HCT116 (cell line): Measurements from ENCODE around the gene STK32B. TPM values are rescaled to one million over a fixed set of nuclear protein-coding genes. Genes with fewer than 3 reads are reported as not detected.

Source experiments
- ATAC-seq: fragments of 200-7000 bp; cut with Tn5 transposase; 2 replicates; pipeline ENCODE4 v1.9.1; 2020; ENCODE audit warnings: mild to moderate bottlenecking, moderate library complexity
- BruUV-seq: library from RNA; stranded (reverse); fragments of 400-500 nt; replicated peaks from 2 replicates; lab custom pipeline; 2021; lab: Mats Ljungman, UMichigan
- CTCF ChIA-PET: fragments of 300-600 bp; sonication (Branson Sonifier 250); formaldehyde crosslinking; loops from one replicate; lab custom pipeline; 2021; ENCODE audit warnings: antibody characterized with exemption; lab: Charles Lee
- POLR2A ChIA-PET: fragments of 300-600, 350-600 bp; sonication (Branson Sonifier 250); formaldehyde crosslinking; loops from one replicate; lab custom pipeline; 2021; ENCODE audit warnings: antibody characterized with exemption; lab: Charles Lee
- RAD21 ChIA-PET, 2 experiments: fragments of 300-600 bp; sonication (Branson Sonifier 250); formaldehyde crosslinking; loops; one replicate each; lab custom pipeline; 2023; ENCODE audit warnings: low total read pairs in 2 of 2; ENCODE audit not compliant: uncharacterized antibody in 2 of 2, unreplicated experiment in 2 of 2, low non-redundant PET in 1 of 2; lab: Charles Lee
- DNase-seq: peaks from one replicate; pipeline ENCODE4 v3.0.0-alpha.2; 2010; ENCODE audit warnings: low read depth, low spot score
- H2AFZ ChIP-seq: fragments of 200-600 bp; shearing (Covaris generic), sonication (generic); 2 replicates; pipeline ENCODE4 v1.6.1; 2017; ENCODE audit warnings: low read depth, mixed run types, mixed read lengths, antibody characterized with exemption, low read length; ENCODE audit not compliant: poor library complexity, severe bottlenecking
- H3K27ac ChIP-seq: 2 replicates; pipeline ENCODE4 v1.5.1; 2012; ENCODE audit warnings: low read depth, low read length
- H3K27me3 ChIP-seq: fragments of 200-600 bp; sonication (generic); 2 replicates; pipeline ENCODE4 v1.6.1; 2016; ENCODE audit warnings: mixed run types, low read length, mixed read lengths; ENCODE audit not compliant: insufficient read depth
- H3K36me3 ChIP-seq, 2 experiments: fragments of 200-500 bp in 1 of 2; fragments of 200-600 bp in 1 of 2; sonication (Bioruptor generic) in 1 of 2; sonication (generic) in 1 of 2; 2 replicates each; pipeline versions ENCODE4 v1.5.1 to v1.6.1; 2014 to 2016; ENCODE audit warnings: low read length in 2 of 2, inconsistent platforms in 1 of 2, mixed read lengths in 1 of 2, mixed run types in 1 of 2; ENCODE audit not compliant: insufficient read depth in 2 of 2, control insufficient read depth in 1 of 2
- H3K4me1 ChIP-seq, 2 experiments: fragments of 200-600 bp in 1 of 2; sonication (generic) in 1 of 2; 2 replicates each; pipeline versions ENCODE4 v1.5.1 to v1.6.1; 2012 to 2017; ENCODE audit warnings: low read length in 2 of 2, inconsistent platforms in 1 of 2, mild to moderate bottlenecking in 1 of 2, mixed read lengths in 1 of 2, mixed run types in 1 of 2, moderate library complexity in 1 of 2; ENCODE audit not compliant: insufficient read depth in 2 of 2, control insufficient read depth in 1 of 2
- H3K4me2 ChIP-seq: fragments of 200-600 bp; sonication (generic); 2 replicates; pipeline ENCODE4 v1.6.1; 2017; ENCODE audit warnings: mixed run types, low read length, mixed read lengths
- H3K4me3 ChIP-seq, 2 experiments: fragments of 200-600 bp in 1 of 2; sonication (generic) in 1 of 2; replicated peaks in 1 of 2; 2 replicates each; pipeline ENCODE4 v1.5.1; 2011 to 2016; ENCODE audit warnings: low read length in 2 of 2, control low read depth in 1 of 2, low read depth in 1 of 2, mild to moderate bottlenecking in 1 of 2, mixed read lengths in 1 of 2, mixed run types in 1 of 2
- H3K79me2 ChIP-seq: fragments of 200-600 bp; sonication (generic); 2 replicates; pipeline ENCODE4 v1.6.1; 2017; ENCODE audit warnings: mild to moderate bottlenecking, mixed run types, low read length, moderate library complexity, mixed read lengths; ENCODE audit not compliant: insufficient read depth
- H3K9ac ChIP-seq: fragments of 200-600 bp; sonication (generic); 2 replicates; pipeline ENCODE4 v1.6.1; 2016; ENCODE audit warnings: low read length, mixed read lengths
- H3K9me2 ChIP-seq: fragments of 200-600 bp; sonication (generic), shearing (Covaris generic); 2 replicates; pipeline ENCODE4 v1.6.1; 2017; ENCODE audit warnings: mixed run types, mild to moderate bottlenecking, moderate library complexity; ENCODE audit not compliant: insufficient read depth
- H3K9me3 ChIP-seq, 2 experiments: fragments of 200-500 bp in 1 of 2; fragments of 200-600 bp in 1 of 2; sonication (Bioruptor generic) in 1 of 2; sonication (generic) in 1 of 2; 2 replicates each; pipeline ENCODE4 v1.6.1; 2014 to 2017; ENCODE audit warnings: low read length in 2 of 2, mixed read lengths in 2 of 2, inconsistent platforms in 1 of 2, low read depth in 1 of 2, mild to moderate bottlenecking in 1 of 2, mixed run types in 1 of 2, moderate library complexity in 1 of 2; ENCODE audit not compliant: control insufficient read depth in 1 of 2, insufficient read depth in 1 of 2
- H4K20me1 ChIP-seq: fragments of 200-600 bp; sonication (generic), shearing (Covaris generic); 2 replicates; pipeline ENCODE4 v1.6.1; 2017; ENCODE audit warnings: mixed run types, mild to moderate bottlenecking, moderate library complexity; ENCODE audit not compliant: insufficient read depth
- CBX3 ChIP-seq: IDR thresholded peaks from 2 replicates; pipeline ENCODE4 v1.6.1; 2012; ENCODE audit warnings: low read depth
- CEBPB ChIP-seq: IDR thresholded peaks from 2 replicates; pipeline ENCODE4 v1.6.1; 2012; ENCODE audit warnings: low read depth
- EGR1 ChIP-seq: IDR thresholded peaks from 2 replicates; pipeline ENCODE4 v1.6.1; 2012; ENCODE audit warnings: low read depth
- EZH2 ChIP-seq: fragments of 200-600 bp; sonication (generic); IDR thresholded peaks from 2 replicates; pipeline ENCODE4 v1.6.1; 2017; ENCODE audit warnings: antibody characterized with exemption, mixed run types
- EZH2phosphoT487 ChIP-seq: fragments of 200-600 bp; IDR thresholded peaks from 2 replicates; pipeline ENCODE4 v1.6.1; 2018; ENCODE audit warnings: antibody characterized with exemption, borderline replicate concordance
- JUND ChIP-seq: IDR thresholded peaks from 2 replicates; pipeline ENCODE4 v1.6.1; 2012
- POLR2A ChIP-seq: IDR thresholded peaks from 2 replicates; pipeline ENCODE4 v1.7.0; 2011; ENCODE audit warnings: borderline replicate concordance; ENCODE audit not compliant: insufficient read depth, insufficient read length; ENCODE audit errors: extremely low read depth
- POLR2AphosphoS5 ChIP-seq: IDR thresholded peaks from 2 replicates; pipeline ENCODE4 v1.6.1; 2011; ENCODE audit warnings: mild to moderate bottlenecking, low read depth, low read length, moderate library complexity
- RAD21 ChIP-seq: IDR thresholded peaks from 2 replicates; pipeline ENCODE4 v1.6.1; 2012; ENCODE audit warnings: low read depth, mild to moderate bottlenecking
- REST ChIP-seq: IDR thresholded peaks from 2 replicates; pipeline ENCODE4 v1.6.1; 2012; ENCODE audit warnings: low read depth
- SP1 ChIP-seq: IDR thresholded peaks from 2 replicates; pipeline ENCODE4 v1.6.1; 2012; ENCODE audit warnings: low read depth
- TCF7L2 ChIP-seq: IDR thresholded peaks from 2 replicates; pipeline ENCODE4 v1.7.0; 2011; ENCODE audit warnings: borderline replicate concordance, inconsistent platforms; ENCODE audit not compliant: insufficient read depth, insufficient read length; ENCODE audit errors: extremely low read depth
- YY1 ChIP-seq: IDR thresholded peaks from 2 replicates; pipeline ENCODE4 v1.6.1; 2011; ENCODE audit warnings: low read length, low read depth, moderate library complexity, mild to moderate bottlenecking; ENCODE audit not compliant: insufficient replicate concordance; ENCODE audit errors: extremely low read depth
- ZFX ChIP-seq: fragments of 450-650 bp; IDR thresholded peaks from 2 replicates; pipeline ENCODE4 v1.6.1; 2017
- ZNF274 ChIP-seq: fragments of 200-500 bp; sonication (Bioruptor generic); IDR thresholded peaks from 2 replicates; pipeline ENCODE4 v1.6.1; 2014; ENCODE audit warnings: mild to moderate bottlenecking, low read depth, low read length, inconsistent platforms
- intact Hi-C: fragments of 100-400 bp; cut with micrococcal nuclease; formaldehyde crosslinking; loops from 2 replicates; pipeline ENCODE4 v1.10.0; 2022
- total RNA-seq: library from RNA; stranded (reverse); gene quantifications from one replicate; pipeline ENCODE4 v1.2.1, GENCODE V29; 2021; ENCODE audit not compliant: unreplicated experiment
- TF ChIP-seq, protein P1 (sequence below), 3 experiments: fragments of 200-600 bp in 1 of 3; sonication (generic) in 1 of 3; IDR thresholded peaks in 2 of 3; conservative IDR thresholded peaks in 1 of 3; 2 replicates each; pipeline ENCODE4 v1.5.1; 2012 to 2017; ENCODE audit warnings: low read depth in 2 of 3, low read length in 2 of 3, antibody characterized with exemption in 1 of 3, borderline replicate concordance in 1 of 3, control low read depth in 1 of 3, mild to moderate bottlenecking in 1 of 3, mixed read lengths in 1 of 3, mixed run types in 1 of 3, moderate library complexity in 1 of 3; ENCODE audit not compliant: insufficient read depth in 1 of 3
- TF ChIP-seq, protein P2 (sequence below): IDR thresholded peaks from 2 replicates; pipeline ENCODE4 v1.6.1; 2011; ENCODE audit warnings: mild to moderate bottlenecking, low read length, moderate library complexity; ENCODE audit not compliant: insufficient replicate concordance; ENCODE audit errors: extremely low read depth

Gene STK32B
- total RNA-seq, 1 experiment from 2014 or later = not detected

DNA sequence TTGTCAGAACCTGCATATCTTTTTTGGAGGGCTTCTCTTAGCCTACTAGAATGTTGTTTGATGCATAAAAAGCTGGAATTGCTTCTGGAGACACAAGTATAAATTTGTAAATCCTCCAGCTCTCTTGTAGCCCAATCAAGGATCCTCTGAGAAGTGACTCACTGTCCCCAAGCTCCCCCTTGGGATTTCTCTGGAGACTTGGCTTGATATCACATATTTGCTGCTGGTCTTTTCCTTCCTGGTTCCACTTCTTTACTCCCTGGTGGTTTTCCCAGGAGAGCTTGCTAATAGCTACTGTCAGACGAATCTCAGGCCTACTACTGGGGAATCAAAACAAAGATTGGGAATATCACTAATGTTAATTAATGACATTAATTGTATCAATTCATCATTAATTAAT lies 173.1 kb downstream of the STK32B start:
- Histone ChIP-seq H2AFZ (no peak overlapping the region), H3K27ac (no peak overlapping the region), H3K27me3 (0 out of 2 replicates have a peak, but pooled peaks cover 13% of the 10 kb centered on the region), H3K4me1 (no peaks in the 10 kb centered on the region), H3K9me2 (no peaks in the 10 kb centered on the region), H3K4me3 (no peak overlapping the region), H3K4me2 (no peak overlapping the region), H3K9ac (no peak overlapping the region), H3K36me3 (no peaks in the 10 kb centered on the region), H3K9me3 (no peaks in the 10 kb centered on the region; a peak in 1 of 4 replicates), H3K79me2 (no peaks in the 10 kb centered on the region), H4K20me1 (no peaks in the 10 kb centered on the region)
- intact Hi-C loops = no loop called here
- ChIA-PET CTCF (no interaction called here), POLR2A (no interaction called here), RAD21 (no interaction called here)
- DNase-seq = no peak
- BruUV-seq = no TSS peak
- TF ChIP-seq POLR2A (no peak), CBX3 (no peak), RAD21 (no peak), TCF7L2 (no peak), EZH2 (no peak), POLR2AphosphoS5 (no peak), SP1 (no peak), YY1 (no peak), ZFX (no peak), REST (no peak), ZNF274 (no peak), EZH2phosphoT487 (no peak), CEBPB (no peak), EGR1 (no peak), JUND (no peak)
- TF ChIP-seq, protein P1, sequence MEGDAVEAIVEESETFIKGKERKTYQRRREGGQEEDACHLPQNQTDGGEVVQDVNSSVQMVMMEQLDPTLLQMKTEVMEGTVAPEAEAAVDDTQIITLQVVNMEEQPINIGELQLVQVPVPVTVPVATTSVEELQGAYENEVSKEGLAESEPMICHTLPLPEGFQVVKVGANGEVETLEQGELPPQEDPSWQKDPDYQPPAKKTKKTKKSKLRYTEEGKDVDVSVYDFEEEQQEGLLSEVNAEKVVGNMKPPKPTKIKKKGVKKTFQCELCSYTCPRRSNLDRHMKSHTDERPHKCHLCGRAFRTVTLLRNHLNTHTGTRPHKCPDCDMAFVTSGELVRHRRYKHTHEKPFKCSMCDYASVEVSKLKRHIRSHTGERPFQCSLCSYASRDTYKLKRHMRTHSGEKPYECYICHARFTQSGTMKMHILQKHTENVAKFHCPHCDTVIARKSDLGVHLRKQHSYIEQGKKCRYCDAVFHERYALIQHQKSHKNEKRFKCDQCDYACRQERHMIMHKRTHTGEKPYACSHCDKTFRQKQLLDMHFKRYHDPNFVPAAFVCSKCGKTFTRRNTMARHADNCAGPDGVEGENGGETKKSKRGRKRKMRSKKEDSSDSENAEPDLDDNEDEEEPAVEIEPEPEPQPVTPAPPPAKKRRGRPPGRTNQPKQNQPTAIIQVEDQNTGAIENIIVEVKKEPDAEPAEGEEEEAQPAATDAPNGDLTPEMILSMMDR (IDR thresholded peaks at IDR 0.05 in 2 of 3, conservative IDR thresholded peaks at IDR 0.05 in 1 of 3; ENCODE audit: borderline replicate concordance in 1 of 3, insufficient read depth in 1 of 3, low read depth in 2 of 3, low read length in 2 of 3) = no peak
- TF ChIP-seq, protein P2, sequence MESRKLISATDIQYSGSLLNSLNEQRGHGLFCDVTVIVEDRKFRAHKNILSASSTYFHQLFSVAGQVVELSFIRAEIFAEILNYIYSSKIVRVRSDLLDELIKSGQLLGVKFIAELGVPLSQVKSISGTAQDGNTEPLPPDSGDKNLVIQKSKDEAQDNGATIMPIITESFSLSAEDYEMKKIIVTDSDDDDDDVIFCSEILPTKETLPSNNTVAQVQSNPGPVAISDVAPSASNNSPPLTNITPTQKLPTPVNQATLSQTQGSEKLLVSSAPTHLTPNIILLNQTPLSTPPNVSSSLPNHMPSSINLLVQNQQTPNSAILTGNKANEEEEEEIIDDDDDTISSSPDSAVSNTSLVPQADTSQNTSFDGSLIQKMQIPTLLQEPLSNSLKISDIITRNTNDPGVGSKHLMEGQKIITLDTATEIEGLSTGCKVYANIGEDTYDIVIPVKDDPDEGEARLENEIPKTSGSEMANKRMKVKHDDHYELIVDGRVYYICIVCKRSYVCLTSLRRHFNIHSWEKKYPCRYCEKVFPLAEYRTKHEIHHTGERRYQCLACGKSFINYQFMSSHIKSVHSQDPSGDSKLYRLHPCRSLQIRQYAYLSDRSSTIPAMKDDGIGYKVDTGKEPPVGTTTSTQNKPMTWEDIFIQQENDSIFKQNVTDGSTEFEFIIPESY = no peak
- no peak for ATAC-seq
